SK-N-SH treated with all-trans-retinoic acid at 6 μM for 48 hours (cell line): ENCODE data around the gene C2CD4B.

Experiments used
- ARNTL ChIP-seq: fragments of 450-650 bp; formaldehyde crosslinking; IDR thresholded peaks from 2 replicates; pipeline ENCODE4 v1.5.0; 2020; ENCODE audit warnings: low read depth, mild to moderate bottlenecking, moderate library complexity, borderline replicate concordance
- CSDC2 ChIP-seq: fragments of 250-450 bp; sonication (Bioruptor Pico); IDR thresholded peaks from 2 replicates; pipeline ENCODE4 v1.5.0; 2020; ENCODE audit warnings: mild to moderate bottlenecking, moderate library complexity
- ESRRG ChIP-seq: fragments of 250-450 bp; sonication (Bioruptor Pico); IDR thresholded peaks from 2 replicates; pipeline ENCODE4 v1.6.1; 2021; ENCODE audit warnings: mild to moderate bottlenecking
- PATZ1 ChIP-seq: fragments of 250-450 bp; sonication (Bioruptor Pico); IDR thresholded peaks from 2 replicates; pipeline ENCODE4 v1.8.0; 2020; ENCODE audit warnings: mild to moderate bottlenecking, moderate library complexity, borderline replicate concordance
- RARB ChIP-seq: fragments of 250-450 bp; sonication (Bioruptor Pico); IDR thresholded peaks from 2 replicates; pipeline ENCODE4 v1.8.0; 2021; ENCODE audit warnings: mild to moderate bottlenecking, moderate library complexity
- ZC3H10 ChIP-seq: fragments of 250-450 bp; sonication (Bioruptor Pico); IDR thresholded peaks from 2 replicates; pipeline ENCODE4 v1.5.1; 2021; ENCODE audit warnings: mild to moderate bottlenecking, moderate library complexity
- ZFP30 ChIP-seq: fragments of 450-650 bp; formaldehyde crosslinking; IDR thresholded peaks from 2 replicates; pipeline ENCODE4 v1.5.0; 2022; ENCODE audit warnings: mild to moderate bottlenecking, moderate library complexity
- ZNF565 ChIP-seq: fragments of 450-650 bp; formaldehyde crosslinking; conservative IDR thresholded peaks from 2 replicates; pipeline ENCODE4 v1.5.0; 2020; ENCODE audit warnings: low read depth, mild to moderate bottlenecking, moderate library complexity

DNA sequence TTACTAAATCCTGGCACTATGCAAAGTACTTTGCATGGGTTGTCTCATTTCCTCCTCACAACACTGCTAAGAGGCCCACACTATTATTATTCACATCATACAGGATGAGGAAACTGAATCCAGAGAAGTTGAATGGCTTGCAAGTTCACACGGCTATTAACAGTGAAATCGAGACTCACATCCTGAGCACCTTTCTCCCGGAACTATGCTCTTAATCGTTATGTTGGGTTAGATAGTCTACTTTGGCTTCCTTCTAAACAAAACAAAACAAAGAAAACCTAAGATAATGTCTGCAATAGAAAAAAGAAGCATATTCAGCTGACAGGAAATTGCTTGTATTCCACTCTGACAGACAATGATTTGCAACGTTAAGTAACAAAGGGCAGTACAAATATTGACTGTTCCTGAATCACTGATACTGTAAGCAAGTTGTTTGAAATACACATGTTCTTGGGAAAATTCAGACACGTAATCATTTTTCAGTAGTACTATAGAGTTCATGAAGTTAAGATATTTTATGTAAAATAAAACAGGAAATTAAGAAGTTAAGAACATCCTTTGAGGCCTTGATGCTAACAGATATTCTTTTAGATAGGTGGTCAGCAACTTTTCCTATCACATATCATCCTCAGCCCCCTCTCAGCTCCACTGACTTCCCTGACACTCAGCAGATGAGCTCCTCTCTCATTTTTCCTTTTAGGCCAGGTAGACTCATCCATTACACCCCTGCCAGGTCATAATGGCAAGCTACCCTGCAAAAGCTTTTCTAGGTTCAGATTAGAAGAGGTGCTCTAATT lies 40.7 kb downstream of the C2CD4B start:
- no peak for TF ChIP-seq PATZ1
- TF ChIP-seq ZNF565 (CRISPR knock-in tag) = no peak
- TF ChIP-seq ARNTL = no peak
- TF ChIP-seq RARB (CRISPR knock-in tag) = no peak
- no peak for TF ChIP-seq ZFP30 (CRISPR knock-in tag)
- no peak for TF ChIP-seq ESRRG (CRISPR knock-in tag)
- TF ChIP-seq ZC3H10 (CRISPR knock-in tag) = no peak
- no peak for TF ChIP-seq CSDC2 (CRISPR knock-in tag)
